Renal pelvis (tissue), 4 donors: ENCODE measurements around the gene CLCA4. TPM values are rescaled to one million over a fixed set of nuclear protein-coding genes. Genes with fewer than 3 reads are reported as not detected.
"Not testable (repeated sequence)": the region's sequence is repeated elsewhere in the genome, so short reads cannot be mapped to it uniquely, and the experiment has no call there.

Experiments
- DNase-seq: peaks from one replicate; pipeline ENCODE4 v3.0.0-alpha.2; 2013
- polyA plus RNA-seq, 3 donors: library from polyadenylated mRNA; unstranded; fragments of 120-200 nt; gene quantifications; one replicate each; pipeline ENCODE4 v1.2.1, GENCODE V29; 2013; ENCODE audit not compliant: insufficient read length in 3 of 3

CLCA4 gene
- polyA plus RNA-seq, 3 donors, result not detected

DNA sequence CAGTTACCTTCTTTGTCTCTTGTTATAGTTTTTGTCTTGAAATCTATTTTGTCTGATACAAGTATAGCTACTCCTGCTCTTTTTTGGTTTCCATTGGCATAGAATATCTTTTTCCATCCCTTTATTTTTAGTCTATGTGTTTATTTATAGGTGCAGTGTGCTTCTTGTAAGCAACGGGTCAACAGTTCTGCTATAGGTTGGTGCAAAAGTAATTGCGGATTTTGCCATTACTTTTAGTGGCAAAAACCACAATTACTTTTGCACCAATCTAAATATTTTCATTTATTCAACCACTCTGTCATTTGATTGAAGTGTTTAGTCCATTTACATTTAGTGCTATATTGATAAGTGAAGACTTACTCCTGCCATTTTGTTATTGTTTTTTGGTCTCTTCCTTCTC, 59.2 kb downstream of the CLCA4 start:
- DNase-seq, result not testable (repeated sequence)

GRCh38 chr1:86616433-86616832, 69.6 kb downstream of the CLCA4 start:
- DNase-seq, result no peak

- peak; percentile 3 for DNase-seq
Measured at GRCh38 chr1:86616871-86617270, 70.0 kb downstream of the CLCA4 start.

DNA sequence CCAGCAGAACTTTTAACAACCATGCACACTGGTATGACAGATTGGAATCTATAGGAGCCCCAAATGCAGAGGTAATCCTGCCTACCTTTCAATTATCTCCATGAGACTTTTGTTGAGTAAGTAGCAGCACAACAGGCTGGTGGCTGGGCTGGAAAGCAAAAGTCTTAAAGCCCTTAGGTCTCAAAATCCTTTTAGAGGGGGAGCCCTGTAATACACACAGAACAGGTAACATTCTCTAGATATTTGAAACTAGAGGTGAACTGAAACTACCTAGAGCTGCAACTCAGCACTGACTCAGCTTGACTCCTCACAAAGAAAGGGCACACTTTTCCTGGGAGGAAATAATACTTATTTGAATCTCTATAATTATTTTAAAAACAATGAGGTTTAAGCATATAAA, 71.5 kb downstream of the CLCA4 start:
- DNase-seq, result no peak

GRCh38 chr1:86619313-86619712, 72.4 kb downstream of the CLCA4 start:
- no peak for DNase-seq

DNA sequence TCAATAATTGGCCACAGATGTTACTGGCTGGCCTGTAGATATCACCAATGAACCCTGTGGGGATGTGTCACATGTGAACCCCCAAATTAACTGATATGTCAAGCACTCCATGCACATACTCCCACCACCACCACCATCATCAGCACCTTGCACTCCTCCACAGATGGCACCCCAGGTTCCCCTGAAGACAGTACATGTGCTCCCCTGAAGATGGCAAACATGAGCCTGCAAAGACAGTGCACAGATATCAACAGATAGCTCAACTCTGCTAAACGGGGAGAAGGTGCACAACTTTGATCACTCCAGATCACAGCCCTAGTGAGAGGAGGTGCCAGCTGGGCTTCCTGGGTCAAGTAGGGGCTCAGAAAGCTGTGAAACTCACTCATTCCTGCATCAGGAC, 74.4 kb downstream of the CLCA4 start:
- no peak for DNase-seq

Other genes starting within 250 kb of the CLCA4 start
- gene ODF2L, start 150.8 kb upstream of the CLCA4 start, polyA plus RNA-seq, result 10 to 100 TPM; 40.6 to 66.3 (median 59.4) TPM
- gene CLCA2, start 122.9 kb upstream of the CLCA4 start, polyA plus RNA-seq, result under 1 TPM in 1 of 3 donors, not detected in 2; 0.04 TPM
- not detected for gene CLCA1, start 78.2 kb upstream of the CLCA4 start, polyA plus RNA-seq
- 10 to 100 TPM; 67.4 to 73.0 (median 69.6) TPM for gene SH3GLB1, start 157.5 kb downstream of the CLCA4 start, polyA plus RNA-seq